GM18502 (cell line): ENCODE results near the gene ZNF460.
"Not testable (repeated sequence)": the region's sequence is repeated elsewhere in the genome, so short reads cannot be mapped to it uniquely, and the experiment has no call there.

Source experiments
- ATAC-seq: cut with Tn5 transposase; IDR thresholded peaks from one replicate; pipeline ENCODE4 v1.9.1; 2021; ENCODE audit warnings: mild to moderate bottlenecking; ENCODE audit not compliant: unreplicated experiment, poor library complexity

ZNF460 gene

GRCh38 chr19:57280165-57280961, at the start of gene ZNF460:
Gene ZNF460, plus strand, starts transcription at chr19:57280485. Its CDS starts 322 bp downstream, at chr19:57280807.
- ATAC-seq, result peak; percentile 71

DNA sequence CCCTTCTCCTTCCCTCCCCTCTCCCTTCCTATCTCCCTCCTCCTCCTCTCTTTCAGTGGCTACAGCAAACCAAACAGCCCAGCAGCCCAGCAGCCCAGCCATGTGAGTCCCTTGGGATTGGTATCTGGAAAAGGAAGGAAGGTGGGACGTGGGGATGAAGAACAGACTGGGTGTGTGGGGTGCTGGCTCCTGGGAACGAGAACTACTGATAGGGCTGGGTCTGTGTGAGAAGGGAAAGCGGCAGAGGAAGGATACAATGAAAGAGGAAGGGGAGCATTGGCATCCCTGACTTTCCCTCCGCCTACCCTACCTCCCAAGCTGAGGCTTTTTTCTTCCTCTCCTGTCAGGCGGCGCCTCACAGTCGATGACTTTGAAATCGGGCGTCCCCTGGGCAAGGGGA, 48.6 kb upstream of the ZNF460 start:
- ATAC-seq, result no peak

DNA sequence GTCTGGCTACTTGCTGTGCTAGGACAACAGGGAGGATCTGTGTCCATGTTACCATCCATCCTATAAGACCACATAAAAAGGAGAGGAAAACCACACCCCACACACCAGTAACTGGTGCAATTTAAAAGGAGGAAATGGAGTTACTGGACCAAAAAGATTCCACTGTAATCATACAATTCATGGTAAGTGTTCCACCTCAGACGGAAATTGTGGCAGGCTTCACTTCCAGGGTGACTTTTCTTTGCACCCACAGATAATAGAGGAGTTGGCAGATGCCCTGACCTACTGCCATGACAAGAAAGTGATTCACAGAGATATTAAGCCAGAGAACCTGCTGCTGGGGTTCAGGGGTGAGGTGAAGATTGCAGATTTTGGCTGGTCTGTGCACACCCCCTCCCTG, 47.1 kb upstream of the ZNF460 start:
- no peak for ATAC-seq

DNA sequence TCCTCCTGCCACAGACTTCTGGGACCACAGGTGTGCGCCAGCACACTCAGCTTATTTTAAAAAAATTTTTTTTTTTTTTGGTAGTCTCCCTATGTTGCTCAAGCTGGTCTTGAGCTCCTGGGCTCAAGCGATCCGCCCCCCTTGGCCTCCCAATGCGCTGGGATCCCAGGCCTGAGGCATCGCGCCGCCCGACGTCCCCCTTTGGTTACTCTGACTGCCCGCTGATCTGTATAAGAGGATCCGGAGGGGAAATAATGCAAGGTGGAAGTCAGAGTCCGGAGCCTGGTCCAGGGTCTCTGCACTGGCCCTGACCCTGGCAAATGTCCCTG, 40.3 kb upstream of the ZNF460 start:
- no peak for ATAC-seq

DNA sequence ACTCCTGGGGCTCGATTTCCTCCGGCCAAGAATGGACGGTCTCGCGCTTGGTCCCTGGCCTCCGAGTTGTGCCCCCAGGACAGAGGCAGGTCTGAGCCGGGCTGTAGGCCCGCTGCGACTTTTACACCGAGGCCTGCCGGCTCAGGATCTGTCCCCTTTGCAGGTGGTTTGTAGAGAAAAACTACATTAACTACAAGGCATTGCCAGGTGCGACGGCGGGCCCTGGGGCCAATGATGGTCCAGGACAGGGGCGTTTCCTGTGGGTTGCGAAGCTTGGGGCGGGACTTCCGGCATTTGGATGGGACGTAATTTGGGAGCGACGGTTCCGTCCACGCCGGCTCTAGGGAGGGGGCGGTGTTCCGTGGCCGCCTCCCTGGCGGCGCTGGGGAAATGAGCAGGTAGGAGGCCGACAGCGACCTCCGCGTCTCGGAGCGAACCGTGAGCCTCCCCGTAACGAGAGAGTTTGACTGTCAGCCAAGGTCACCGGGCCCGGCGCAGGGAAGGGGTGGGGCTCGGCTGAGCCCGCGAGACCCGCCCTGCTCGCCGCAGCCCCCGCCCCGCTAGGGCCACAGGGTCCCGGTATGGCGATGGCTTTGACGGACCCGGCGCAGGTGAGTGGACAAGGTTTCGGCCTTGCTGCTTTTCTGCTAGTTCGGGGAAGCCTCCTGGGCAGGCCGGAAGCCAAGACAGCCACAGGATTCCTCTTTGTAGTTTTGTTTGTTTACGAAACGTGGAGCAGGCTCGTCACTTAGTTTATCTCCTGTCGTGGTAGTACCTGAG, 39.8 kb upstream of the ZNF460 start, which contains the start of gene ZNF805:
ZNF805 (plus strand) TSS at position 322 of the 780 bp plus-strand sequence; CDS start at position 582, 260 bp downstream.
- peak; percentile 94 for ATAC-seq

- no peak for ATAC-seq
Measured at GRCh38 chr19:57241176-57241575, 39.1 kb upstream of the ZNF460 start.

DNA sequence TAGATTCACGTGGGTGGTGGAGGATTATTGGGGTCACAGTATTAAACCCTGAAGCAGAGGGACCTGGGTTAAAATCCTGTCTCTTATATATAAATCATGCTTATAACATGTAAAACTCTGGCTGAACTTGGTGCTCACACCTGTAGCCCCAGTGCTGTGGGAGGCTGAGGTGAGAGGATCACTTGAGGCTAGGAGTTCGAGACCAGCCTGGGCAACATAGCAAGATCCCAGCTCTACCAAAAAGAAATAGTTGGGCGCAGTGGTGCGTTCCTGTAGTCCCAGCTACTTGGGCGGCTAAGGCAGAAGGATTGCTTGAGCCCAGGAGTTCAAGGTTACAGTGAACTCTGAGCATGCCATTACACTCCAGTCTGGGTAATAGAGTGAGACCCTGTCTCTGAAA, 37.5 kb upstream of the ZNF460 start:
- ATAC-seq, result no peak

DNA sequence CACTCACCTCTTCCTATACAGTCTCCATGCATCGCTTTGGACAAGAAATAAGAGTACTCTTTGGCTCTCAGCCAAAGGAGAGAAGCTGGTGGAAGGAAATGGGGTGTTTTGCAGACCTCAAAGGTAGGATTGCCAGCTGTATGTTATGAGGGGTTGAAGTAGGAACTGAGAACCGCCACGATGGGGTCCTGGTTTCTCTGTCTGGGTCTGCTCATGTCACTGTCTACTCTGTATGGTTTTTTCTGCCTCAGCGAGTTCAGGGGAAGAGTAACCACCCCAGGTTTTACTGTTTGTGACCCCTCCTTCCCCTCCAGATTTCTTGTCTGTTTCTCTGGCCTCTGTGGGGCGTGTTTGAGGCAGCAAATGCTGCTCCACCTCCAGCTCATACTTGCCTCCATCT, 35.8 kb upstream of the ZNF460 start:
- ATAC-seq, result no peak

GRCh38 chr19:57245066-57245465, 35.2 kb upstream of the ZNF460 start:
- ATAC-seq, result no peak

DNA sequence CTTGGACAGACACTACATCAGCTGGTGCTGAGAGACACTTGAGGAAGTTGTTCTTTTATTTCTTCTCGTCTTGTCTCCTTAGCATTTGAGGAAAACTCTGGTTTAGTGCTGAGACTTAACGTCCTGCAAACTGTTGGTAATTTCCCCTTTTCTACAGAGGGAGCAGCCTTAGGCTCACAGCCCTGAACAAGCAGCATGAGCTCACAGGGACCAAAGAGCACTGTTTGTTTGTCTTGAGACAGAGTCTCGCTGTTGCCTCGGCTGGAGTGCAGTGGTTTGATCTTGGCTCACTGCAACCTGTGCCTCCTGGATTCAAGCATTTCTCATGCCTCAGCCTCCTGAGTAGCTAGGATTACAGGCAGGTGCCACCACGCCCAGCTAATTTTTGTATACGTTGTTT, 34.3 kb upstream of the ZNF460 start:
- ATAC-seq, result no peak

DNA sequence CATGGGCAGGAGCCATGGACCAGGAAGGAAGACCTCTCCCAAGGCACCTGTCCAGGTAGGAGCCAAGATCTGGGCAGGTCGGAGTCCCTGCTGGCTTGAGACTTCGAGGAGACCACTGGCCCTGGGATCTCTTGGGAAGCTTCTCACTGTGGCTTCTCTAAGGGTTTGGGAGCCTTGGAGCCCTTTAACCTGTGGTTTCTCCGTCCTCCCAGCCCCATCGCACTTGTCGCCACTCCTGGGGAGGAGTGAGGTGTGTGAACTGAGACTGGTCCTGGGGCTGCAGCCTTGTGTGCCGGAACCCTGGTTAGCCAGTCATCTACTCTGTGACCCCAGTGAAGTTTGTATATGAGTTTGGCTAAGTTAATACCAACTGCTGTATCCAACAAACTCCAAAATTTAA, 31.6 kb upstream of the ZNF460 start:
- ATAC-seq, result no peak

DNA sequence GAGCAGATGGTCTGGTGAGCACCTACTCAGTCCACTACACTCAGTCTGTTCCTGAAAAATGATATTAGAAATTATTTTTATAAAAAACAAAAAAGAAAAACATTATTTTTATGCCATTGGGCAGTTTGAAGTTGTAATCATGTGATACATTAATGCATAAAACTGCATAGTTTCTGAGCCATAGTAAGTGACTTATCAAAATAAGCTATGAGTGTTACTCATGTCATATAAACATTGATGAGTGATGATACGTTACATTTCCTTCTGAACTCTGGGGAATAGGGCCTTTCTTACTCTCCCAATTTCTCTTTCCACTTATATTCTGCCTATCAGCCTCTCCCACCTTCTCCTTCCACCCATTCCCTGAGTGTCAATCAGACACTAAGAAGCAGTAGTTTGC, 31.0 kb upstream of the ZNF460 start:
- ATAC-seq, result no peak

DNA sequence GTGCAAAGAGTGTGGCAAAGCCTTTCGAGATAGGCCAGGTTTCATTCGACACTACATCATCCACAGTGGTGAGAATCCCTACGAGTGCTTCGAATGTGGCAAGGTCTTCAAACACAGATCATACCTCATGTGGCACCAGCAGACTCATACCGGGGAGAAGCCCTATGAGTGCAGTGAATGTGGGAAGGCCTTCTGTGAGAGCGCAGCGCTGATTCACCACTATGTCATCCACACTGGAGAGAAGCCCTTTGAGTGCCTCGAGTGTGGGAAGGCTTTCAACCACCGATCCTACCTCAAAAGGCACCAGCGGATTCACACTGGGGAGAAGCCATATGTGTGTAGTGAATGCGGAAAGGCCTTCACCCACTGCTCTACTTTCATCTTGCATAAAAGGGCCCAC, 26.5 kb upstream of the ZNF460 start:
- ATAC-seq, result not testable (repeated sequence)

GRCh38 chr19:57262044-57262443, 18.2 kb upstream of the ZNF460 start:
- ATAC-seq, result no peak

DNA sequence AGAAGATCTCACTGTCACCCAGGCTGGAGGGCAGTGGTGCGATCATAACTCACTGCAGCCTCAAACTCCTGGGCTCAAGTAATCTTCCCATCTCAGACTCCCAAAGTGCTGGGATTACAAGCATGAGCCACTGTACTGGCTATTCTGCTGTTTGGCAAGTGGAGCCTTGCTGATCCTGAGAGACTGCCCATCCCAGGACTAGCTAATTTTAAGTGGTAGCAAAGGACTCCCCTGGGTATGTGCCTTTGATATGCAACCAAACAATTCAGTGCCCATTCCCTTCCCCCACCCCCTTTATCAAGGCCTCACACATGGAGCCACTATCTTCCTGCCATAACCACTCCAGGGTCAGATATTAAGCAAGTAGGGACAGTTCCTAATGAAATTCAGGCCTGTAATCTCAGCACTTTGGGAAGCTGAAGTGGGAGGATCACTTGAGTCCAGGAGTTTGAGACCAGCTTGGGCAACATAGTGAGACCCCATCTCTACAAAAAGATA, 17.0 kb upstream of the ZNF460 start:
- no peak for ATAC-seq

GRCh38 chr19:57267291-57267690, 13.0 kb upstream of the ZNF460 start:
- no peak for ATAC-seq

DNA sequence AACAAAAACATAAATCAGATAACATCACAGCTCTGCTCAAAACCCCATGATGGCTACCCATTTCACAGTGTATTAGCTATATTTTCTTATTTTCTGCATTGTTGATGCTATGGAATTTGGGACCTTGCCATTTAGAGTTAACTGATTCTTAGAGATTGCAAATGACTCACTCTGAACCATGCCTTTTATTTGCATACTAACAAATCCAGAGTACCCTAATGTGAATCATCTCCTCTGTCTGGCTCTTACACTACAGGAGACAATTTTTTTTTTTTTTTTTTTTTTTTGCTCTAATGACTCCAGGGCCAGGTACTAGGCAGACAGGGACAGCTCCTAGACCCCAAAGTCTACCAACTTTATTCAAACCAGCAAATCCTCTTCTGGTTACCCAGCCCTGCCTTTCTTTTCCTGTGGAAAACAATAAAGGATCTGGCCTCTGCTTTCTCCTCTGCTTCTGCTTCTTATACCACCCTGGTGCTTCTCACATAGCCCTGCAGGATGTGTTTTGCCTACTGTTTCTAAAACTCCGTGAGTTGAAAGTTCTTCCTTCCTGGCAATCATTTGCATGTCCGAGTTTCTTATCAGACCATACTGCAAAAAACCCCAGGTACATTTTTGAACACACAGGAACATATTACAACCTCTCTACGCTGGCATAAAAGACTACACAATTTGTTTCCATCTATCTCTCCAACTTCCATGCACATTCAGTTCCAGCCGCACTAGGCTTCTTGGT, 10.6 kb upstream of the ZNF460 start:
- ATAC-seq, result peak; percentile 64

DNA sequence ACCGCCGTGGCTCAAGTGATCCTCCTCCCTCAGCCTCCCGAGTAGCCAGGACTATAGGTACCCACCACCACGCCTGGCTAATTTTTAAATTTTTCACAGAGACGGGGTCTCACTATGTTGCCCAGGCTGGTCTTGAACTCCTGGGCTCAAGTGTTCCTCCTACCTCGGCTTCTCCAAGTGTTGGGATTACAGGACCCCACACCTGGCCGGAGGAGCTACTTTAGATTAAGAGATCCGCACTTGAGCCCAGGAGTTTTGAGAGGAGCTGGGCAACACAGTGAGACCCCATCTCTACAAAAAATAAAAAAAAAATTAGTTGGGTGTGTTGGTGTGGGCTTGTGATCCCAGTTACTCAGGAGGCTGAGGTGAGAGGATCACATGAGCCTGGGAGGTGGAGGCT, 9.0 kb upstream of the ZNF460 start:
- no peak for ATAC-seq

- no peak for ATAC-seq
Measured at GRCh38 chr19:57273014-57273413, 7.3 kb upstream of the ZNF460 start.

GRCh38 chr19:57276430-57276829, 3.9 kb upstream of the ZNF460 start:
- no peak for ATAC-seq

DNA sequence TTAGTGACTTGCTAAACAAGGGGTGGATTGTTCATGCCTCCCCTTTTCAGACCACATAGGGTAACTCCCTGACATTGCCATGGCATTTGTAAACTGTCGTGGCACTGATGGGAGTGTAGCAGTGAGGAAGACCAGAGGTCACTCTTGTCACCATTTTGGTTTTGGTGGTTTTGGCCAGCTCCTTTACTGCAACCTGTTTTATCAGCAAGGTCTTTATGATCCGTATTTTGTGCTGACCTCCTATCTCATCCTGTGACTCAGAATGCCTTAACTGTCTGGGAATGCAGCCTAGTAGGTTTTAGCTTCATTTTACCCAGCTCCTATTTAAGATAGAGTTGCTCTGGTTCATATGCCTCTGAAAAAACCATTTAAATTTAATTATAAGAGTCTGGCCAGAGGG, 1.8 kb upstream of the ZNF460 start:
- ATAC-seq, result not testable (repeated sequence)
